Measurements from ENCODE around the gene CHERP.
A peak's percentile ranks its signal among the peaks of the same experiment; 100 is the strongest.

Gene CHERP

GRCh38 chr19:16540948-16541347, 1.3 kb downstream of the CHERP start:
- DNase-seq (ENCODE audit: low read depth) = no peak
- TF ChIP-seq CTCF (IDR thresholded peaks at IDR 0.05; ENCODE audit: insufficient read depth, low read depth, low read length, missing control alignments) = no peak
- peak overlapping the region; percentile 94 for H3K4me3 ChIP-seq (ENCODE audit: low read length)

DNA sequence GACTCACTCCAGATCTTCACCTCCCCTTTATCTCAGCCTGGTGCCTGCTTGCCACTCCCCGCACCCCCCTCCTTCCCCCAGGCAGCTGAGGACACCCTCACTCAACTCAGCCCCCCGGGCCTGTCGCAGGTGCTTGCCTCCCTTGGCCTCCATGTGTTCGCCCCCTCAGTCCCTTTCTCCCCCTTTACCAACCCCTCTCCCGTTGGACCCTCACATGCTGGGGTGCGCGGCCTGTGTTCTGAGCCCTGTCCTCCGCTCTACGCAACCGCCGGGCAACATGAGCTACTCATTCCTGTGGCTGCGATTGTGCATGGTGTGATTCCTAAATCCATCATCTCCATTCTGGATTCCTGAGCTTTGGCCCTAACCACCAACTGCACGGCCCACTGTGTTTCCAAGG, 5.1 kb downstream of the CHERP start:
- DNase-seq (ENCODE audit: low read depth) = no peak
- no peak overlapping the region for H3K4me3 ChIP-seq (ENCODE audit: low read length)
- TF ChIP-seq CTCF (IDR thresholded peaks at IDR 0.05; ENCODE audit: insufficient read depth, low read depth, low read length, missing control alignments) = no peak

- TF ChIP-seq CTCF (IDR thresholded peaks at IDR 0.05; ENCODE audit: insufficient read depth, low read depth, low read length, missing control alignments) = no peak
- no peak overlapping the region for H3K4me3 ChIP-seq (ENCODE audit: low read length)
- DNase-seq (ENCODE audit: low read depth) = no peak
These were observed 6.1 kb downstream of the CHERP start for GRCh38 chr19:16536130-16536529.

GRCh38 chr19:16535381-16535780, 6.9 kb downstream of the CHERP start:
- H3K4me3 ChIP-seq (ENCODE audit: low read length) = no peak overlapping the region
- no peak for TF ChIP-seq CTCF (IDR thresholded peaks at IDR 0.05; ENCODE audit: insufficient read depth, low read depth, low read length, missing control alignments)
- no peak for DNase-seq (ENCODE audit: low read depth)

DNA sequence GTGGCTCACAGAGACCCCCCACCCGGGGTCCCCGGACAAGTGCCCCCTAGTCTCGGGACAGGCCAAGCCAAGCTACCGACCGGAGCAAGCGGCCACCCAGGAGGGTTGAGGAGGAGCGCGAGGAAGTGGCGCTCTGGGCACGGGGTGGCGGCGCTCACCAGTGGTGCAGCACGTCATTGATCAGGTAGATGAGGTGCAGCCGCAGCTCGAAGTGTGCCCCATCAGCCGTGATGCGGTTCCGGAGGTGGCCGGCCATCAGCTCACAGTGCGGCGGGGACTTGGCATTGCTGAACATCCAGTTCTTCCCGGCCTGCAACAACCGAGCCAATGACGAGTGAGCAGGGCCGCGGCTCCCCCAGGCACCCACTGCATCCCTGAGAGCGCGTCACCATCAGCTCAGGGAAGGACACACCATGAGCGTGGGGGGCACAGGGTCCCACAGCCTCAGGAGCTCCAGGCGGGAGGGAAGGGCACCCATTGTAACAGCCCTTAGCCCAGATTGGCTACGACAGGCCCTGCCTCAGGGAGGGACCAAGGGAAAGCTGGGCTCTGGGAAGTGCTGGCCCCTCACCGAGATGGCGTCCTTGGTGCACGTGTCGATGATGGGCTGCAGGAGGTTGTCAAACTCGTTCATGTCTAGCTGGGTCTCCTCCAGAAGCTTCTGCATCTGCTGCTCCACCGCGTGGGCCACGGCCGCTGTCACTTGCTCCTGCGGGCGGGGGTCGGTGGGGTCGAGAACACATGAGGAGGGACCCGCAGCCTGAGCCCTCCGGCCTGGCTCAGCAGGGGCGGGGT, 9.6 kb downstream of the CHERP start:
- DNase-seq (ENCODE audit: low read depth) = no peak
- H3K4me3 ChIP-seq (ENCODE audit: low read length) = no peak overlapping the region
- no peak for TF ChIP-seq CTCF (IDR thresholded peaks at IDR 0.05; ENCODE audit: insufficient read depth, low read depth, low read length, missing control alignments)

DNA sequence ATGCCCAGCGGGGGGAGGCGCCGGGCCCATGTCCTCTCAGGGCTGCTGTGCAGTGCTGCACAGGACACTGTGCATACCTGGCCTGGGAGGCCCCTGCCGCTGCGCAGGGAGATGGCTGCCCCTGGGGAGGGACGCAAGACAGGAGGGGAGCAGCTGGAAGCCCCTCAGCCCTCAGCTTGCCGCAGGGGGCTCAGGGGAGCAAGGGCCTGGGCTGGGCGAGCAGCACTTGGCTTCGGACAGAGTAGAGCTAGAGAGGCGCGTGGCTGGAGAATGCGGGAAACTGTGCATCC, 10.9 kb downstream of the CHERP start:
- no peak for TF ChIP-seq CTCF (IDR thresholded peaks at IDR 0.05; ENCODE audit: insufficient read depth, low read depth, low read length, missing control alignments)
- H3K4me3 ChIP-seq (ENCODE audit: low read length) = no peak overlapping the region
- no peak for DNase-seq (ENCODE audit: low read depth)

Data from epithelial cell of esophagus (primary cell).